ENCODE data around the gene EGFR.

The EGFR gene

GRCh38 chr7:55177589-55178261 lies 158.9 kb downstream of the EGFR start:
- DNase-seq = no peak

GRCh38 chr7:55178292-55178862 lies 159.6 kb downstream of the EGFR start:
- no peak for DNase-seq

- no peak for DNase-seq
These were observed 160.3 kb downstream of the EGFR start for GRCh38 chr7:55178863-55179773.

GRCh38 chr7:55179931-55180682 lies 161.3 kb downstream of the EGFR start:
- no peak for DNase-seq

GRCh38 chr7:55180963-55181542 lies 162.2 kb downstream of the EGFR start:
- DNase-seq = no peak

- no peak for DNase-seq
These were observed 162.9 kb downstream of the EGFR start for GRCh38 chr7:55181762-55182161.

- DNase-seq = no peak
These were observed 165.1 kb downstream of the EGFR start for GRCh38 chr7:55183897-55184296.

- DNase-seq = no peak
These were observed 166.5 kb downstream of the EGFR start for GRCh38 chr7:55185321-55185802.

- no peak for DNase-seq
These were observed 167.3 kb downstream of the EGFR start for GRCh38 chr7:55185941-55186609.

- DNase-seq = no peak
These were observed 169.1 kb downstream of the EGFR start for GRCh38 chr7:55187701-55188491.

GRCh38 chr7:55188590-55189138 lies 169.8 kb downstream of the EGFR start:
- no peak for DNase-seq

- DNase-seq = no peak
These were observed 170.4 kb downstream of the EGFR start for GRCh38 chr7:55189146-55189766.

- no peak for DNase-seq
These were observed 171.1 kb downstream of the EGFR start for GRCh38 chr7:55189878-55190436.

- no peak for DNase-seq
These were observed 171.8 kb downstream of the EGFR start for GRCh38 chr7:55190511-55191160.

- no peak for DNase-seq
These were observed 172.5 kb downstream of the EGFR start for GRCh38 chr7:55191161-55191925.

GRCh38 chr7:55191926-55192692 lies 173.3 kb downstream of the EGFR start:
- no peak for DNase-seq

GRCh38 chr7:55192723-55193122 lies 173.9 kb downstream of the EGFR start:
- DNase-seq = no peak

GRCh38 chr7:55193245-55193644 lies 174.4 kb downstream of the EGFR start:
- no peak for DNase-seq
